ENCODE measurements around the gene MAGED4B. TPM values are rescaled to one million over a fixed set of nuclear protein-coding genes. Genes with fewer than 3 reads are reported as not detected.
"Not testable (repeated sequence)": the region's sequence is repeated elsewhere in the genome, so short reads cannot be mapped to it uniquely, and the experiment has no call there.

MAGED4B gene
- total and polyA plus RNA-seq, 2 of the 4 experiments (the other 2 are of a cell fraction), result 35.5 to 85.5 TPM

GRCh38 chrX:52042288-52042687, 26.7 kb downstream of the MAGED4B start:
- H3K4me2 ChIP-seq (ENCODE audit: low read depth, low read length); H3K27me3 ChIP-seq (ENCODE audit: control insufficient read depth, insufficient read depth, low read length); H4K91ac ChIP-seq (ENCODE audit: insufficient read depth, low read depth, low read length); CTCF ChIA-PET; H4K8ac ChIP-seq (ENCODE audit: low read depth in 2 of 2, low read length in 2 of 2); in situ Hi-C loops (cut with MboI; ENCODE audit: low sequenced_read_pairs); H3K14ac ChIP-seq (replicated peaks; ENCODE audit: low read depth, low read length); POLR2A ChIA-PET (ENCODE audit: unreplicated experiment); H2BK20ac ChIP-seq (ENCODE audit: low read depth, low read length); H4K20me1 ChIP-seq (ENCODE audit: insufficient read depth, low read length); H2BK5ac ChIP-seq (ENCODE audit: low read depth, low read length, poor library complexity, severe bottlenecking); H3K9ac ChIP-seq (ENCODE audit: low read depth, low read length); H3K9me3 ChIP-seq (ENCODE audit: control insufficient read depth, insufficient read depth, low read length); H3K18ac ChIP-seq (ENCODE audit: low read depth, low read length); dilution Hi-C loops (cut with HindIII; ENCODE audit: low sequenced_read_pairs, unreplicated experiment); H4K5ac ChIP-seq (ENCODE audit: low read depth, low read length); intact Hi-C loops (cut with micrococcal nuclease); H3K23ac ChIP-seq (ENCODE audit: low read depth, low read length); H3K4me1 ChIP-seq (ENCODE audit: control insufficient read depth, insufficient read depth, low read length); H3K56ac ChIP-seq (ENCODE audit: extremely low read depth, insufficient read depth, low read length); H2BK15ac ChIP-seq (ENCODE audit: low read depth, low read length); H3K36me3 ChIP-seq (ENCODE audit: control insufficient read depth, insufficient read depth, low read length); H2AFZ ChIP-seq (replicated peaks; ENCODE audit: low read length, poor library complexity); H3K4ac ChIP-seq (ENCODE audit: low read depth, low read length); H3K79me1 ChIP-seq (ENCODE audit: low read depth in 1 of 2, low read length in 2 of 2); DNase-seq; H2AK5ac ChIP-seq (ENCODE audit: low read depth, low read length); H2AK9ac ChIP-seq (replicated peaks; ENCODE audit: low read depth, low read length, poor library complexity); ATAC-seq (ENCODE audit: low read depth); H3K27ac ChIP-seq (ENCODE audit: insufficient read depth, low read length); H3K4me3 ChIP-seq (ENCODE audit: insufficient read depth, low read depth, low read length); H3K9me1 ChIP-seq (ENCODE audit: insufficient read depth, low read length); BruUV-seq (replicated peaks); H2BK120ac ChIP-seq (ENCODE audit: low read depth, low read length): not testable (repeated sequence)
- no CpG with 5 or more reads among the region's 6 CpGs for WGBS, 2 experiments (ENCODE audit: extremely low coverage in 2 of 2, insufficient read length in 1 of 2)
